GM23338 (cell line): ENCODE data around the gene DNASE1L1. TPM values are rescaled to one million over a fixed set of nuclear protein-coding genes. Genes with fewer than 3 reads are reported as not detected.

ENCODE experiments used
- ATAC-seq: fragments of 200-7000 bp; cut with Tn5 transposase; 3 replicates; pipeline ENCODE4 v1.9.1; 2020
- DNase-seq: peaks from one replicate; pipeline ENCODE4 v3.0.0-alpha.2; 2015; ENCODE audit warnings: low spot score
- H2AFZ ChIP-seq: fragments of 200-600 bp; sonication (generic); 2 replicates; pipeline ENCODE4 v1.8.0; 2016; ENCODE audit warnings: antibody characterized with exemption, mild to moderate bottlenecking, moderate library complexity
- H3F3A ChIP-seq: fragments of 200-600 bp; sonication (generic); replicated peaks from 2 replicates; pipeline ENCODE4 v1.8.0; 2017; ENCODE audit warnings: antibody characterized with exemption, mixed run types, low read depth
- H3K27ac ChIP-seq: fragments of 200-600 bp; sonication (generic); 2 replicates; pipeline ENCODE4 v1.6.1; 2016; ENCODE audit warnings: low read depth
- H3K27me3 ChIP-seq: fragments of 200-600 bp; sonication (generic); 2 replicates; pipeline ENCODE4 v1.8.0; 2016; ENCODE audit warnings: mild to moderate bottlenecking, mixed run types, moderate library complexity; ENCODE audit not compliant: insufficient read depth
- H3K36me3 ChIP-seq: fragments of 200-600 bp; sonication (generic); 2 replicates; pipeline ENCODE4 v1.8.0; 2016; ENCODE audit warnings: mild to moderate bottlenecking; ENCODE audit not compliant: insufficient read depth
- H3K4me1 ChIP-seq: fragments of 200-600 bp; sonication (generic); 2 replicates; pipeline ENCODE4 v1.8.0; 2016; ENCODE audit warnings: mild to moderate bottlenecking, moderate library complexity; ENCODE audit not compliant: insufficient read depth
- H3K4me2 ChIP-seq: fragments of 200-600 bp; sonication (generic); 2 replicates; pipeline ENCODE4 v1.7.1; 2017; ENCODE audit warnings: mixed run types
- H3K4me3 ChIP-seq: fragments of 200-600 bp; sonication (generic); 2 replicates; pipeline ENCODE4 v1.6.1; 2016; ENCODE audit warnings: mixed run types
- H3K79me2 ChIP-seq: fragments of 200-600 bp; sonication (generic); replicated peaks from 2 replicates; pipeline ENCODE4 v1.8.0; 2017; ENCODE audit warnings: mild to moderate bottlenecking; ENCODE audit not compliant: insufficient read depth
- H3K9me2 ChIP-seq: fragments of 200-600 bp; sonication (generic); 2 replicates; pipeline ENCODE4 v1.8.0; 2017; ENCODE audit not compliant: insufficient read depth
- H4K20me1 ChIP-seq: fragments of 200-600 bp; sonication (generic); replicated peaks from 2 replicates; pipeline ENCODE4 v1.8.0; 2017; ENCODE audit warnings: mild to moderate bottlenecking; ENCODE audit not compliant: insufficient read depth
- H3K27ac Mint-ChIP-seq: 2 replicates; pipeline ENCODE4 v1.8.0; 2020; ENCODE audit warnings: inconsistent platforms, mild to moderate bottlenecking, moderate library complexity, mixed read lengths
- H3K27me3 Mint-ChIP-seq: 3 replicates; pipeline ENCODE4 v1.8.0; 2022; ENCODE audit warnings: low read depth, mild to moderate bottlenecking, moderate library complexity, mixed read lengths, inconsistent platforms; ENCODE audit not compliant: insufficient read depth, poor library complexity
- H3K36me3 Mint-ChIP-seq: 3 replicates; pipeline ENCODE4 v1.8.0; 2021; ENCODE audit warnings: low read depth, mild to moderate bottlenecking, inconsistent platforms, moderate library complexity, mixed read lengths
- H3K4me1 Mint-ChIP-seq: 3 replicates; pipeline ENCODE4 v1.8.0; 2020; ENCODE audit warnings: mild to moderate bottlenecking, inconsistent platforms, mixed read lengths
- H3K4me3 Mint-ChIP-seq: 3 replicates; pipeline ENCODE4 v1.8.0; 2021; ENCODE audit warnings: moderate library complexity, mild to moderate bottlenecking, inconsistent platforms, mixed read lengths
- H3K9me3 Mint-ChIP-seq: 3 replicates; pipeline ENCODE4 v1.8.0; 2020; ENCODE audit warnings: moderate library complexity, mild to moderate bottlenecking, inconsistent platforms, mixed read lengths
- CREB1 ChIP-seq: fragments of 250-450 bp; sonication (Bioruptor Pico); IDR thresholded peaks from 2 replicates; pipeline ENCODE4 v1.5.0; 2020; ENCODE audit warnings: low read depth, mild to moderate bottlenecking, moderate library complexity
- CTCF ChIP-seq, 2 experiments: fragments of 200-600 bp in 1 of 2; sonication (generic) in 1 of 2; conservative IDR thresholded peaks; 2 replicates each; pipeline versions ENCODE4 v1.5.1 to v1.6.1; 2016 to 2017; ENCODE audit warnings: antibody characterized with exemption in 2 of 2, low read depth in 2 of 2, mild to moderate bottlenecking in 2 of 2, moderate library complexity in 1 of 2
- ETS1 ChIP-seq: IDR thresholded peaks from 2 replicates; pipeline ENCODE4 v1.6.1; 2016; ENCODE audit warnings: antibody characterized with exemption
- JUNB ChIP-seq: IDR thresholded peaks from one replicate; pipeline ENCODE4 v1.6.1; 2016; ENCODE audit warnings: antibody characterized with exemption; ENCODE audit not compliant: unreplicated experiment
- NANOG ChIP-seq: IDR thresholded peaks from 2 replicates; pipeline ENCODE4 v1.6.1; 2016; ENCODE audit warnings: antibody characterized with exemption, borderline replicate concordance
- POLR2AphosphoS5 ChIP-seq: IDR thresholded peaks from 2 replicates; pipeline ENCODE4 v1.6.1; 2016; ENCODE audit warnings: antibody characterized with exemption, low read depth
- STAT1 ChIP-seq: IDR thresholded peaks from one replicate; pipeline ENCODE4 v1.6.1; 2016; ENCODE audit warnings: antibody characterized with exemption; ENCODE audit not compliant: unreplicated experiment
- ZNF331 ChIP-seq: fragments of 250-450 bp; sonication (Bioruptor Pico); IDR thresholded peaks from 2 replicates; pipeline ENCODE4 v1.5.0; 2020; ENCODE audit warnings: low read depth, mild to moderate bottlenecking, moderate library complexity
- polyA plus RNA-seq: library from polyadenylated mRNA; unstranded; fragments of >200 nt; fragmentation: Nextera tagmentation; extraction: Ambion mirVana; gene quantifications from 2 replicates; pipeline ENCODE4 v1.2.1, GENCODE V29; 2016
- total RNA-seq: library from RNA; depleted of rRNA; stranded (reverse); fragments of >200 nt; shearing (Covaris generic); gene quantifications from 2 replicates; pipeline ENCODE4 v1.2.3, GENCODE V29; 2014
- TF ChIP-seq, protein P1 (sequence below): IDR thresholded peaks from one replicate; pipeline ENCODE4 v1.6.1; 2018; ENCODE audit warnings: antibody characterized with exemption; ENCODE audit not compliant: unreplicated experiment

DNASE1L1 gene
- total and polyA plus RNA-seq, 2 experiments from 2014 or later, result 3.3 to 16.1 TPM

GRCh38 chrX:154439841-154440240, 30.8 kb upstream of the DNASE1L1 start:
- Histone ChIP-seq H3K27me3 (no peaks in the 10 kb centered on the region), H2AFZ (no peak overlapping the region), H3K4me3 (no peak overlapping the region), H3K27ac (no peak overlapping the region), H3K9me2 (no peaks in the 10 kb centered on the region), H3K36me3 (no peaks in the 10 kb centered on the region), H3K4me2 (no peak overlapping the region), H3K79me2 (peaks cover 13% of the 10 kb centered on the region), H3K4me1 (0 out of 2 replicates have a peak, but pooled peaks cover 3% of the 10 kb centered on the region), H4K20me1 (no peaks in the 10 kb centered on the region), H3F3A (no peaks in the 10 kb centered on the region)
- ATAC-seq, result no peak
- no peak overlapping the region for H3K27ac Mint-ChIP-seq
- H3K9me3 Mint-ChIP-seq, result no peaks in the 10 kb centered on the region
- no peak overlapping the region for H3K4me3 Mint-ChIP-seq
- no peak for TF ChIP-seq ZNF331 (CRISPR knock-in tag)
- TF ChIP-seq CTCF (conservative IDR thresholded peaks at IDR 0.05; ENCODE audit: low read depth in 2 of 2), result no peak
- TF ChIP-seq NANOG, result no peak
- no peak for TF ChIP-seq POLR2AphosphoS5
- TF ChIP-seq ETS1, result no peak
- DNase-seq, result no peak
- H3K4me1 Mint-ChIP-seq, result peaks cover 16% of the 10 kb centered on the region
- H3K36me3 Mint-ChIP-seq, result peaks cover 24% of the 10 kb centered on the region; the same call in 2 of the 3 replicates
- peaks cover 7% of the 10 kb centered on the region for H3K27me3 Mint-ChIP-seq

DNA sequence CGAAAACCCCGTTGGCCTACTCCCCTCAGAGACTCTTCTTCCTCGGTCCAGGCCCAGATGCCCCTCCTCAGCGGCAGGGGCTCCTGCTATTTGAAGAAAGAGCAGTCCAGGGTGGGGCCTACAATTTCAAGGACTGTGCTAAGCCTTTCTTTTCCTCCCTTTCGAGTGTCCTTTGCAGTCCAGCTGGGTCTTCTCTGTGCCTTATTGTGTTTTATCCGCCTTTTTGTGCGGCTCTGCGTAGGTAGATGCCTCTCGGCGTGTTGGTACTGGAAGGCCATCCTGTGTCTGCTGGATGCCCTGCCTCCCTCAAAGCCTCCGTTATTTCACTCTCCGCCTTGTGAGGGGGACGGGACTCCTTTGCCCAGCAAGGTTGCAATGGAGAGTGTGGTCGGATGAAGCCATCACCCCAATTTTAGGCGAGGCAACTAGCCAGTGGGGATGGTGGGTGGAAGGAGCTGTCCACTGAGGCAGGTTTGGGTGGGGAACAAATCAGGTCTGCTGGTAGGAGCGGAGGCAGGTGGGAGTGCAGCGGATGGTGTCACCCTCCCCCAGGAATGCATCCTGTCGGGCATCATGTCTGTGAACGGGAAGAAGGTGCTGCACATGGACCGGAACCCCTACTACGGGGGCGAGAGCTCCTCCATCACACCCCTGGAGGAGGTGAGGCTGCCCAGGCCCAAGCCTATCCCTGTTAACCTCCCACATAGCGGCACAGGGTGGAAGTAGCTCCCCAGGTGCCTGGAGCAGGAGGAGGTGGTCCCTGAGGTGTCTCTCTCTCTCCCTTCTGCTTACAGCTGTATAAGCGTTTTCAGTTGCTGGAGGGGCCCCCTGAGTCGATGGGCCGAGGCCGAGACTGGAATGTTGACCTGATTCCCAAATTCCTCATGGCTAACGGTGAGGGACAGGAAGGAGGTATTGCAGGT, 29.2 kb upstream of the DNASE1L1 start:
- H3K36me3 ChIP-seq, result no peaks in the 10 kb centered on the region
- H3K4me1 Mint-ChIP-seq, result peaks cover 16% of the 10 kb centered on the region
- H4K20me1 ChIP-seq, result no peaks in the 10 kb centered on the region
- peak overlapping the region; percentile 60 for H3K4me3 ChIP-seq
- no peak overlapping the region for H3K27ac ChIP-seq
- no peaks in the 10 kb centered on the region for H3K27me3 ChIP-seq
- H2AFZ ChIP-seq, result no peak overlapping the region
- no peaks in the 10 kb centered on the region for H3K9me2 ChIP-seq
- H3K27me3 Mint-ChIP-seq, result peaks cover 4% of the 10 kb centered on the region
- H3F3A ChIP-seq, result no peaks in the 10 kb centered on the region
- peaks cover 13% of the 10 kb centered on the region for H3K79me2 ChIP-seq
- peak overlapping the region; percentile 76 for H3K4me2 ChIP-seq
- H3K9me3 Mint-ChIP-seq, result no peaks in the 10 kb centered on the region
- H3K27ac Mint-ChIP-seq, result no peak overlapping the region
- ATAC-seq (no peak), DNase-seq (no peak)
- H3K4me3 Mint-ChIP-seq, result peak overlapping the region; percentile 85
- H3K4me1 ChIP-seq, result no peaks in the 10 kb centered on the region
- H3K36me3 Mint-ChIP-seq, result peaks cover 31% of the 10 kb centered on the region
- no peak for TF ChIP-seq ZNF331 (CRISPR knock-in tag)
- TF ChIP-seq, protein P1, sequence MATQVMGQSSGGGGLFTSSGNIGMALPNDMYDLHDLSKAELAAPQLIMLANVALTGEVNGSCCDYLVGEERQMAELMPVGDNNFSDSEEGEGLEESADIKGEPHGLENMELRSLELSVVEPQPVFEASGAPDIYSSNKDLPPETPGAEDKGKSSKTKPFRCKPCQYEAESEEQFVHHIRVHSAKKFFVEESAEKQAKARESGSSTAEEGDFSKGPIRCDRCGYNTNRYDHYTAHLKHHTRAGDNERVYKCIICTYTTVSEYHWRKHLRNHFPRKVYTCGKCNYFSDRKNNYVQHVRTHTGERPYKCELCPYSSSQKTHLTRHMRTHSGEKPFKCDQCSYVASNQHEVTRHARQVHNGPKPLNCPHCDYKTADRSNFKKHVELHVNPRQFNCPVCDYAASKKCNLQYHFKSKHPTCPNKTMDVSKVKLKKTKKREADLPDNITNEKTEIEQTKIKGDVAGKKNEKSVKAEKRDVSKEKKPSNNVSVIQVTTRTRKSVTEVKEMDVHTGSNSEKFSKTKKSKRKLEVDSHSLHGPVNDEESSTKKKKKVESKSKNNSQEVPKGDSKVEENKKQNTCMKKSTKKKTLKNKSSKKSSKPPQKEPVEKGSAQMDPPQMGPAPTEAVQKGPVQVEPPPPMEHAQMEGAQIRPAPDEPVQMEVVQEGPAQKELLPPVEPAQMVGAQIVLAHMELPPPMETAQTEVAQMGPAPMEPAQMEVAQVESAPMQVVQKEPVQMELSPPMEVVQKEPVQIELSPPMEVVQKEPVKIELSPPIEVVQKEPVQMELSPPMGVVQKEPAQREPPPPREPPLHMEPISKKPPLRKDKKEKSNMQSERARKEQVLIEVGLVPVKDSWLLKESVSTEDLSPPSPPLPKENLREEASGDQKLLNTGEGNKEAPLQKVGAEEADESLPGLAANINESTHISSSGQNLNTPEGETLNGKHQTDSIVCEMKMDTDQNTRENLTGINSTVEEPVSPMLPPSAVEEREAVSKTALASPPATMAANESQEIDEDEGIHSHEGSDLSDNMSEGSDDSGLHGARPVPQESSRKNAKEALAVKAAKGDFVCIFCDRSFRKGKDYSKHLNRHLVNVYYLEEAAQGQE, result no peak
- TF ChIP-seq CTCF (conservative IDR thresholded peaks at IDR 0.05; ENCODE audit: low read depth in 2 of 2), result no peak
- TF ChIP-seq STAT1, result no peak
- TF ChIP-seq CREB1, result no peak
- no peak for TF ChIP-seq ETS1
- TF ChIP-seq JUNB, result no peak
- no peak for TF ChIP-seq POLR2AphosphoS5
